Neural crest cell (in vitro differentiated cells): ENCODE results near the gene COL4A6. TPM values are rescaled to one million over a fixed set of nuclear protein-coding genes. Genes with fewer than 3 reads are reported as not detected.

Experiments used
- DNase-seq: peaks from one replicate; pipeline ENCODE4 v3.0.0; 2021; ENCODE audit warnings: low read depth, mixed read lengths, low spot score
- H3K27ac Mint-ChIP-seq: one replicate; pipeline ENCODE4 v1.8.0; 2021; ENCODE audit warnings: mild to moderate bottlenecking, mixed read lengths; ENCODE audit not compliant: unreplicated experiment
- H3K27me3 Mint-ChIP-seq: 2 replicates; pipeline ENCODE4 v1.8.0; 2021; ENCODE audit warnings: low read depth, mild to moderate bottlenecking, mixed read lengths
- H3K36me3 Mint-ChIP-seq: 2 replicates; pipeline ENCODE4 v1.8.0; 2021; ENCODE audit warnings: low read depth, mild to moderate bottlenecking, mixed read lengths
- H3K4me1 Mint-ChIP-seq: 2 replicates; pipeline ENCODE4 v1.8.0; 2021; ENCODE audit warnings: mixed read lengths
- H3K4me3 Mint-ChIP-seq: one replicate; pipeline ENCODE4 v1.8.0; 2021; ENCODE audit warnings: mild to moderate bottlenecking, mixed read lengths
- H3K9me3 Mint-ChIP-seq: 2 replicates; pipeline ENCODE4 v1.8.0; 2021; ENCODE audit warnings: mixed read lengths
- total RNA-seq: library from RNA; stranded (reverse); gene quantifications from 2 replicates; pipeline ENCODE4 v1.2.1, GENCODE V29; 2021
- TF ChIP-seq, protein P1 (sequence below): fragments of 200-600 bp; sonication (generic); conservative IDR thresholded peaks from 2 replicates; pipeline ENCODE4 v1.5.0; 2021; ENCODE audit warnings: antibody characterized with exemption, mild to moderate bottlenecking

The COL4A6 gene
- total RNA-seq, 1 donor from 2014 or later = 22.6 TPM

DNA sequence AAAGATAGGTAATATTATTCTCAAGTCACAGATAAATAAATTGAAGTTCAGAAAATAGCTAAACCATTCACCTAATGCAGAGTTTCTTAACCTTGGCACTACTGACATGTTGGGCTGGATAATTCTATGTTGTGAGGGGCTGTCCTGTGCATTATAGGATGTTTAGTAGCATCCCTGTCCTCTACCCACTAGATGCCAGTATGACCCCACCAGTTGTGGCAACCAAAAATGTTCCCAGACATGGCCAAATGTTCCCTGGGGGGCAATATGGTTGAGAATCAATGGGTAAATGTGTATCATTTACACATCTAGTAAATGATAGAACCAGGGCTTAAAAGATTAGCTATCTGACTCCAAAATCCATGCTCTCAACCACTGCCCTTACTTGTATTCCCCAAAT lies 140.9 kb downstream of the COL4A6 start:
- peaks cover 25% of the 10 kb centered on the region for H3K4me1 Mint-ChIP-seq
- H3K4me3 Mint-ChIP-seq = no peak overlapping the region
- H3K36me3 Mint-ChIP-seq = peaks cover 7% of the 10 kb centered on the region
- no peak overlapping the region for H3K27ac Mint-ChIP-seq
- TF ChIP-seq, protein P1, sequence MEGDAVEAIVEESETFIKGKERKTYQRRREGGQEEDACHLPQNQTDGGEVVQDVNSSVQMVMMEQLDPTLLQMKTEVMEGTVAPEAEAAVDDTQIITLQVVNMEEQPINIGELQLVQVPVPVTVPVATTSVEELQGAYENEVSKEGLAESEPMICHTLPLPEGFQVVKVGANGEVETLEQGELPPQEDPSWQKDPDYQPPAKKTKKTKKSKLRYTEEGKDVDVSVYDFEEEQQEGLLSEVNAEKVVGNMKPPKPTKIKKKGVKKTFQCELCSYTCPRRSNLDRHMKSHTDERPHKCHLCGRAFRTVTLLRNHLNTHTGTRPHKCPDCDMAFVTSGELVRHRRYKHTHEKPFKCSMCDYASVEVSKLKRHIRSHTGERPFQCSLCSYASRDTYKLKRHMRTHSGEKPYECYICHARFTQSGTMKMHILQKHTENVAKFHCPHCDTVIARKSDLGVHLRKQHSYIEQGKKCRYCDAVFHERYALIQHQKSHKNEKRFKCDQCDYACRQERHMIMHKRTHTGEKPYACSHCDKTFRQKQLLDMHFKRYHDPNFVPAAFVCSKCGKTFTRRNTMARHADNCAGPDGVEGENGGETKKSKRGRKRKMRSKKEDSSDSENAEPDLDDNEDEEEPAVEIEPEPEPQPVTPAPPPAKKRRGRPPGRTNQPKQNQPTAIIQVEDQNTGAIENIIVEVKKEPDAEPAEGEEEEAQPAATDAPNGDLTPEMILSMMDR = no peak
- H3K9me3 Mint-ChIP-seq = peaks cover 8% of the 10 kb centered on the region
- H3K27me3 Mint-ChIP-seq = no peaks in the 10 kb centered on the region
- no peak for DNase-seq

DNA sequence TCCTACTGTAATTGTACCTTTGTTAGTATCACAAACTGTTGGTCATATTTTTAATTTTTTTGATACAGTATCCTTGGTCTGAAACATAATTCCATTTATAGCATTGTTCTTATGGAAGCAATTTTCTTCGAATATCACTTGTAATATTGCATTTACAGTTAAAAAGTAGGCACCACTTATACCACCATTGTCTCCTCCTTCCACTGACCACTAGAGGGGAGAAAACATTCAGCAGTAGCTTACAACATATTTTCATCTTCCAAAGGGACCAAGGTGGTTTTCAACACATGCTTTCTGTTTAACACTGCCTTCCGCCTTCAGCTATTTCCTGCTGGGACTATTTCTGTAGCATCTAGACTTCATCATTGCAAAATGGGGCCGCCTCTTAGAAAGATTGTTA lies 146.2 kb downstream of the COL4A6 start:
- H3K4me1 Mint-ChIP-seq = no peaks in the 10 kb centered on the region
- H3K9me3 Mint-ChIP-seq = peaks cover 10% of the 10 kb centered on the region
- TF ChIP-seq, protein P1 = no peak
- peaks cover 13% of the 10 kb centered on the region for H3K36me3 Mint-ChIP-seq
- H3K27ac Mint-ChIP-seq = no peak overlapping the region
- H3K4me3 Mint-ChIP-seq = no peak overlapping the region
- no peak for DNase-seq
- no peaks in the 10 kb centered on the region for H3K27me3 Mint-ChIP-seq

- H3K9me3 Mint-ChIP-seq = no peaks in the 10 kb centered on the region
- H3K4me1 Mint-ChIP-seq = peaks cover 6% of the 10 kb centered on the region
- no peak for DNase-seq
- H3K4me3 Mint-ChIP-seq = no peak overlapping the region
- TF ChIP-seq, protein P1 = no peak
- H3K27ac Mint-ChIP-seq = no peak overlapping the region
- H3K27me3 Mint-ChIP-seq = no peaks in the 10 kb centered on the region
- H3K36me3 Mint-ChIP-seq = no peaks in the 10 kb centered on the region
Measured at GRCh38 chrX:108285918-108286317, 152.3 kb downstream of the COL4A6 start.

DNA sequence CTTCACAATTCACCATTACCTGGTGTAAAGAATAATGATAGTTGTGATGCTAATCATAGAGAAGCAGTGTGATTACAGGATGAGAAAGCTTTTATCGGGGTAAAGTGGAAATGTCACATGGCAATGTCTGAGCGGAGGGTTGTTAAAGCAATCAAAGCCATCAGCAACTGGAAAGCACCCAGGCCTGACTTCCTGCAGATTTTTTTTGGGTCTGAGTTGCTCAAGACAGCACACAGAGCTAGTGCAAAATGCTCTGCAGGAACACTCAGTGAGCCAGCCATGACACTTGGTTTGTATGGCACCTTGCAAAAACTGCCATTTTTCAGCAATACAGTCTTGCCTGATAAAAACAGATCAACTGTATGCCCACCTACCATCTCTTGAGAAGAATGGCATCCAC lies 152.9 kb downstream of the COL4A6 start:
- H3K27ac Mint-ChIP-seq = no peak overlapping the region
- no peak overlapping the region for H3K4me3 Mint-ChIP-seq
- no peaks in the 10 kb centered on the region for H3K27me3 Mint-ChIP-seq
- TF ChIP-seq, protein P1 = no peak
- peaks cover 6% of the 10 kb centered on the region for H3K4me1 Mint-ChIP-seq
- H3K36me3 Mint-ChIP-seq = no peaks in the 10 kb centered on the region
- no peak for DNase-seq
- H3K9me3 Mint-ChIP-seq = no peaks in the 10 kb centered on the region

GRCh38 chrX:108275732-108276131 lies 162.5 kb downstream of the COL4A6 start:
- TF ChIP-seq, protein P1 = no peak
- H3K27me3 Mint-ChIP-seq = no peaks in the 10 kb centered on the region
- H3K27ac Mint-ChIP-seq = no peak overlapping the region
- peaks cover 5% of the 10 kb centered on the region for H3K36me3 Mint-ChIP-seq
- H3K4me1 Mint-ChIP-seq = no peaks in the 10 kb centered on the region
- peaks cover 8% of the 10 kb centered on the region for H3K9me3 Mint-ChIP-seq
- DNase-seq = no peak
- H3K4me3 Mint-ChIP-seq = no peak overlapping the region

DNA sequence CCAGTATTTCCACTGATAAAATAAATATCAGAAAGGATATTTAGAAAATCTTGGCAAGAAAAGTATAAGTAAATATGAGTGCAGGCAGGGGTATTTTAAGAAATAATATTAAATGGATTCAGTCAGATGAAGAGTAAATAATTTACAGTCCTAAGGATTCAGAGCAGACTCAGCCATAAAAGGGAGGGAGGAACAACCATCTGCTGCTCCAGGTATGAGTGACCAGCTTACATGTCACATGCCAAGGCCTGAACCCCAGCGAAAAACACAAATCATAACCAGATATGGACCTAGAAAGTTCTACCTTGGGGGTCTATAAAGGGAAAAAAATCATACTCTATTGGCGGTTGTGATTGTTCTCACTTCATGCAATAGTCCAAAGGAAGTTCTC lies 166.8 kb downstream of the COL4A6 start:
- Mint-ChIP-seq H3K9me3 (no peaks in the 10 kb centered on the region), H3K4me1 (no peaks in the 10 kb centered on the region), H3K36me3 (no peaks in the 10 kb centered on the region), H3K27me3 (no peaks in the 10 kb centered on the region), H3K27ac (no peak overlapping the region), H3K4me3 (no peak overlapping the region)
- TF ChIP-seq, protein P1 = no peak
- no peak for DNase-seq
